EL (cell line): ENCODE data around the gene PPARG.
"Not testable (repeated sequence)": the region's sequence is repeated elsewhere in the genome, so short reads cannot be mapped to it uniquely, and the experiment has no call there.

ENCODE experiments used
- DNase-seq: peaks from one replicate; pipeline ENCODE4 v3.0.0-alpha.2; 2016

The PPARG gene

GRCh38 chr3:12288182-12289129, at the start of gene PPARG:
PPARG (plus strand) TSS chr3:12289070; CDS start chr3:12379712, 90,642 bp downstream.
- peak; percentile 20 for DNase-seq

GRCh38 chr3:12239301-12239700, 49.6 kb upstream of the PPARG start:
- DNase-seq, result no peak

- no peak for DNase-seq
Measured at GRCh38 chr3:12242772-12243171, 46.1 kb upstream of the PPARG start.

GRCh38 chr3:12246497-12247163, 42.2 kb upstream of the PPARG start:
- no peak for DNase-seq

GRCh38 chr3:12247411-12247810, 41.5 kb upstream of the PPARG start:
- no peak for DNase-seq

GRCh38 chr3:12249519-12249918, 39.4 kb upstream of the PPARG start:
- DNase-seq, result no peak

GRCh38 chr3:12252889-12253288, 36.0 kb upstream of the PPARG start:
- DNase-seq, result no peak

GRCh38 chr3:12253516-12254343, 35.1 kb upstream of the PPARG start:
- DNase-seq, result no peak

- DNase-seq, result no peak
Measured at GRCh38 chr3:12255393-12255792, 33.5 kb upstream of the PPARG start.

- DNase-seq, result no peak
Measured at GRCh38 chr3:12258911-12259310, 30.0 kb upstream of the PPARG start.

GRCh38 chr3:12262173-12262572, 26.7 kb upstream of the PPARG start:
- DNase-seq, result not testable (repeated sequence)

- no peak for DNase-seq
Measured at GRCh38 chr3:12265508-12265907, 23.4 kb upstream of the PPARG start.

- DNase-seq, result no peak
Measured at GRCh38 chr3:12266038-12266437, 22.8 kb upstream of the PPARG start.

GRCh38 chr3:12267376-12268030, 21.4 kb upstream of the PPARG start:
- no peak for DNase-seq

- no peak for DNase-seq
Measured at GRCh38 chr3:12268049-12268735, 20.7 kb upstream of the PPARG start.

GRCh38 chr3:12270976-12271375, 17.9 kb upstream of the PPARG start:
- no peak for DNase-seq

- DNase-seq, result no peak
Measured at GRCh38 chr3:12273045-12273695, 15.7 kb upstream of the PPARG start.

- no peak for DNase-seq
Measured at GRCh38 chr3:12275974-12276650, 12.8 kb upstream of the PPARG start.

- not testable (repeated sequence) for DNase-seq
Measured at GRCh38 chr3:12276827-12277226, 12.0 kb upstream of the PPARG start.

GRCh38 chr3:12278566-12278965, 10.3 kb upstream of the PPARG start:
- DNase-seq, result no peak
